Trophoblast cell (in vitro differentiated cells and primary cell): Measurements from ENCODE around the gene DTNA.

Source experiments
- DNase-seq, 2 donors: peaks; one replicate each; pipeline ENCODE4 v3.0.0-alpha.2; 2016
- H2AFZ ChIP-seq: 2 replicates; pipeline ENCODE4 v1.6.1; 2013; ENCODE audit warnings: low read length, moderate library complexity, mild to moderate bottlenecking; ENCODE audit not compliant: insufficient read depth, poor library complexity
- H2AK5ac ChIP-seq: 2 replicates; pipeline ENCODE4 v1.6.1; 2013; ENCODE audit warnings: mild to moderate bottlenecking, low read length
- H2BK120ac ChIP-seq: 2 replicates; pipeline ENCODE4 v1.6.1; 2013; ENCODE audit warnings: low read length, mild to moderate bottlenecking, moderate library complexity; ENCODE audit not compliant: insufficient read depth, poor library complexity
- H2BK12ac ChIP-seq: 2 replicates; pipeline ENCODE4 v1.6.1; 2013; ENCODE audit warnings: mild to moderate bottlenecking, low read length, moderate library complexity
- H2BK5ac ChIP-seq: 2 replicates; pipeline ENCODE4 v1.6.1; 2013; ENCODE audit warnings: low read length, low read depth, moderate library complexity, mild to moderate bottlenecking; ENCODE audit not compliant: poor library complexity
- H3K14ac ChIP-seq: 2 replicates; pipeline ENCODE4 v1.6.1; 2013; ENCODE audit warnings: mild to moderate bottlenecking, low read length
- H3K18ac ChIP-seq: 2 replicates; pipeline ENCODE4 v1.6.1; 2013; ENCODE audit warnings: mild to moderate bottlenecking, low read length
- H3K23ac ChIP-seq: 2 replicates; pipeline ENCODE4 v1.6.1; 2013; ENCODE audit warnings: low read length
- H3K27ac ChIP-seq: 2 replicates; pipeline ENCODE4 v1.5.1; 2013; ENCODE audit warnings: low read depth, mild to moderate bottlenecking, inconsistent platforms, low read length, moderate library complexity
- H3K27me3 ChIP-seq: 2 replicates; pipeline ENCODE4 v1.6.1; 2013; ENCODE audit warnings: inconsistent platforms, mild to moderate bottlenecking, low read length, moderate library complexity; ENCODE audit not compliant: insufficient read depth
- H3K36me3 ChIP-seq, 2 experiments: 1 replicate in 1 of 2; 2 replicates in 1 of 2; pipeline ENCODE4 v1.6.1; 2013; ENCODE audit warnings: low read length in 2 of 2, mild to moderate bottlenecking in 2 of 2, moderate library complexity in 1 of 2; ENCODE audit not compliant: insufficient read depth in 2 of 2, control insufficient read depth in 1 of 2
- H3K4ac ChIP-seq: 2 replicates; pipeline ENCODE4 v1.6.1; 2013; ENCODE audit warnings: low read depth, mild to moderate bottlenecking, low read length, moderate library complexity
- H3K4me1 ChIP-seq, 2 experiments: 1 replicate in 1 of 2; 2 replicates in 1 of 2; pipeline ENCODE4 v1.6.1; 2013; ENCODE audit warnings: low read length in 2 of 2, mild to moderate bottlenecking in 2 of 2, moderate library complexity in 1 of 2; ENCODE audit not compliant: insufficient read depth in 2 of 2, control insufficient read depth in 1 of 2
- H3K4me2 ChIP-seq: 2 replicates; pipeline ENCODE4 v1.6.1; 2013; ENCODE audit warnings: inconsistent platforms, mild to moderate bottlenecking, low read length, moderate library complexity
- H3K4me3 ChIP-seq: 2 replicates; pipeline ENCODE4 v1.5.1; 2013; ENCODE audit warnings: mild to moderate bottlenecking, low read depth, low read length, inconsistent platforms
- H3K79me1 ChIP-seq: one replicate; pipeline ENCODE4 v1.6.1; 2013; ENCODE audit warnings: low read length
- H3K79me2 ChIP-seq: 2 replicates; pipeline ENCODE4 v1.6.1; 2013; ENCODE audit warnings: low read length, mild to moderate bottlenecking; ENCODE audit not compliant: control insufficient read depth, insufficient read depth, poor library complexity
- H3K9ac ChIP-seq: 2 replicates; pipeline ENCODE4 v1.6.1; 2013; ENCODE audit warnings: mild to moderate bottlenecking, low read length
- H3K9me3 ChIP-seq: 2 replicates; pipeline ENCODE4 v1.6.1; 2013; ENCODE audit warnings: low read depth, mild to moderate bottlenecking, control low read depth, inconsistent platforms, low read length; ENCODE audit not compliant: insufficient read depth
- H4K12ac ChIP-seq: 2 replicates; pipeline ENCODE4 v1.6.1; 2013; ENCODE audit warnings: low read depth, mild to moderate bottlenecking, low read length, moderate library complexity
- H4K8ac ChIP-seq: 2 replicates; pipeline ENCODE4 v1.6.1; 2013; ENCODE audit warnings: low read depth, mild to moderate bottlenecking, low read length, moderate library complexity
- H4K91ac ChIP-seq: one replicate; pipeline ENCODE4 v1.6.1; 2013; ENCODE audit warnings: low read depth, mild to moderate bottlenecking, low read length, moderate library complexity
- WGBS: extraction: QIAGEN DNeasy Blood & Tissue Kit; methylation state at CpG from one replicate; pipeline ENCODE4 v1.1.7; 2013; ENCODE audit warnings: missing lambda C conversion rate; ENCODE audit not compliant: insufficient read length, insufficient coverage; ENCODE audit errors: extremely low coverage; 5-methylcytosine and 5-hydroxymethylcytosine counted together

The DTNA gene

GRCh38 chr18:34696671-34697070 is 13.4 kb upstream of the DTNA start:
- Histone ChIP-seq H3K9ac (no peak overlapping the region), H4K12ac (no peak overlapping the region), H4K8ac (no peak overlapping the region), H3K79me2 (no peaks in the 10 kb centered on the region), H2AFZ (no peak overlapping the region), H2BK12ac (no peak overlapping the region), H3K27me3 (no peaks in the 10 kb centered on the region), H2BK120ac (no peak overlapping the region), H3K23ac (no peak overlapping the region), H3K4me2 (no peak overlapping the region), H3K27ac (no peak overlapping the region), H3K14ac (no peak overlapping the region), H3K18ac (no peak overlapping the region), H3K4me1 (no peaks in the 10 kb centered on the region), H3K79me1 (no peaks in the 10 kb centered on the region), H3K9me3 (no peaks in the 10 kb centered on the region), H2AK5ac (no peak overlapping the region), H3K4ac (no peak overlapping the region), H2BK5ac (no peak overlapping the region), H4K91ac (no peak overlapping the region), H3K36me3 (no peaks in the 10 kb centered on the region), H3K4me3 (no peak overlapping the region)
- no peak for DNase-seq
- no CpG with 5 or more reads among the region's 2 CpGs for WGBS

GRCh38 chr18:34697233-34697632 is 12.9 kb upstream of the DTNA start:
- no peak overlapping the region for H3K18ac ChIP-seq
- no peak overlapping the region for H2BK12ac ChIP-seq
- H3K4me3 ChIP-seq, result no peak overlapping the region
- H3K9me3 ChIP-seq, result no peaks in the 10 kb centered on the region
- WGBS, result no CpG with 5 or more reads among the region's 1 CpG
- no peak overlapping the region for H4K12ac ChIP-seq
- H3K27me3 ChIP-seq, result no peaks in the 10 kb centered on the region
- H4K8ac ChIP-seq, result no peak overlapping the region
- H2AK5ac ChIP-seq, result no peak overlapping the region
- H4K91ac ChIP-seq, result no peak overlapping the region
- no peak overlapping the region for H3K9ac ChIP-seq
- H3K4me2 ChIP-seq, result no peak overlapping the region
- no peak for DNase-seq
- H3K14ac ChIP-seq, result no peak overlapping the region
- H3K36me3 ChIP-seq, result no peaks in the 10 kb centered on the region
- no peak overlapping the region for H2AFZ ChIP-seq
- H3K23ac ChIP-seq, result no peak overlapping the region
- H3K79me2 ChIP-seq, result no peaks in the 10 kb centered on the region
- no peak overlapping the region for H2BK120ac ChIP-seq
- H3K4ac ChIP-seq, result no peak overlapping the region
- no peaks in the 10 kb centered on the region for H3K79me1 ChIP-seq
- no peaks in the 10 kb centered on the region for H3K4me1 ChIP-seq
- H2BK5ac ChIP-seq, result no peak overlapping the region
- H3K27ac ChIP-seq, result no peak overlapping the region

GRCh38 chr18:34697891-34698290 is 12.2 kb upstream of the DTNA start:
- Histone ChIP-seq H3K36me3 (no peaks in the 10 kb centered on the region), H2BK120ac (no peak overlapping the region), H3K9ac (no peak overlapping the region), H2BK5ac (no peak overlapping the region), H3K14ac (no peak overlapping the region), H4K91ac (no peak overlapping the region), H3K27me3 (no peaks in the 10 kb centered on the region), H3K4ac (no peak overlapping the region), H4K8ac (no peak overlapping the region), H3K27ac (no peak overlapping the region), H3K23ac (no peak overlapping the region), H3K9me3 (no peaks in the 10 kb centered on the region), H2AK5ac (no peak overlapping the region), H3K79me1 (no peaks in the 10 kb centered on the region), H3K18ac (no peak overlapping the region), H3K4me3 (no peak overlapping the region), H3K79me2 (no peaks in the 10 kb centered on the region), H2BK12ac (no peak overlapping the region), H3K4me1 (no peaks in the 10 kb centered on the region), H2AFZ (no peak overlapping the region), H3K4me2 (no peak overlapping the region), H4K12ac (no peak overlapping the region)
- no CpG with 5 or more reads among the region's 3 CpGs for WGBS
- DNase-seq, result no peak

GRCh38 chr18:34701911-34702310 is 8.2 kb upstream of the DTNA start:
- Histone ChIP-seq H2BK12ac (no peak overlapping the region), H3K9ac (no peak overlapping the region), H3K14ac (no peak overlapping the region), H3K36me3 (no peaks in the 10 kb centered on the region), H3K4me1 (no peaks in the 10 kb centered on the region), H3K23ac (no peak overlapping the region), H3K4me3 (no peak overlapping the region), H3K27me3 (no peaks in the 10 kb centered on the region), H2AFZ (no peak overlapping the region), H2AK5ac (no peak overlapping the region), H4K12ac (no peak overlapping the region), H2BK5ac (no peak overlapping the region), H2BK120ac (no peak overlapping the region), H3K27ac (no peak overlapping the region), H3K79me1 (no peaks in the 10 kb centered on the region), H3K79me2 (no peaks in the 10 kb centered on the region), H4K91ac (no peak overlapping the region), H3K4me2 (no peak overlapping the region), H4K8ac (no peak overlapping the region), H3K9me3 (no peaks in the 10 kb centered on the region), H3K18ac (no peak overlapping the region), H3K4ac (no peak overlapping the region)
- no peak for DNase-seq
- no CpG with 5 or more reads among the region's 3 CpGs for WGBS
